ENCODE results near the gene CFDP1. TPM values are rescaled to one million over a fixed set of nuclear protein-coding genes. Genes with fewer than 3 reads are reported as not detected.
A peak's percentile ranks its signal among the peaks of the same experiment; 100 is the strongest.

The CFDP1 gene
- total RNA-seq, 1 donor from 2014 or later = 65.7 TPM

GRCh38 chr16:75247249-75247648 lies 186.1 kb downstream of the CFDP1 start:
- Mint-ChIP-seq H3K27ac (ENCODE audit: unreplicated experiment) (peak overlapping the region; percentile 96), H3K4me1 (ENCODE audit: unreplicated experiment) (peaks cover 65% of the 10 kb centered on the region), H3K27me3 (ENCODE audit: unreplicated experiment) (peaks cover 41% of the 10 kb centered on the region), H3K36me3 (ENCODE audit: low read depth, unreplicated experiment) (peaks cover 21% of the 10 kb centered on the region), H3K9me3 (ENCODE audit: unreplicated experiment) (no peaks in the 10 kb centered on the region), H3K4me3 (ENCODE audit: unreplicated experiment) (peak overlapping the region; percentile 82)
- TF ChIP-seq CTCF (IDR thresholded peaks at IDR 0.05; ENCODE audit: unreplicated experiment) = no peak
- DNase-seq (ENCODE audit: low spot score) = no peak

- H3K9me3 Mint-ChIP-seq (ENCODE audit: unreplicated experiment) = no peaks in the 10 kb centered on the region
- H3K27me3 Mint-ChIP-seq (ENCODE audit: unreplicated experiment) = peaks cover 37% of the 10 kb centered on the region
- TF ChIP-seq CTCF (IDR thresholded peaks at IDR 0.05; ENCODE audit: unreplicated experiment) = no peak
- peak overlapping the region; percentile 96 for H3K27ac Mint-ChIP-seq (ENCODE audit: unreplicated experiment)
- peak overlapping the region; percentile 82 for H3K4me3 Mint-ChIP-seq (ENCODE audit: unreplicated experiment)
- DNase-seq (ENCODE audit: low spot score) = no peak
- H3K4me1 Mint-ChIP-seq (ENCODE audit: unreplicated experiment) = peaks cover 59% of the 10 kb centered on the region
- peaks cover 24% of the 10 kb centered on the region for H3K36me3 Mint-ChIP-seq (ENCODE audit: low read depth, unreplicated experiment)
These were observed 186.6 kb downstream of the CFDP1 start for GRCh38 chr16:75246504-75247205.

- Mint-ChIP-seq H3K27ac (ENCODE audit: unreplicated experiment) (peak overlapping the region; percentile 100), H3K4me1 (ENCODE audit: unreplicated experiment) (peaks cover 61% of the 10 kb centered on the region), H3K9me3 (ENCODE audit: unreplicated experiment) (no peaks in the 10 kb centered on the region), H3K4me3 (ENCODE audit: unreplicated experiment) (peak overlapping the region; percentile 83), H3K36me3 (ENCODE audit: low read depth, unreplicated experiment) (peaks cover 34% of the 10 kb centered on the region), H3K27me3 (ENCODE audit: unreplicated experiment) (peaks cover 36% of the 10 kb centered on the region)
- no peak for TF ChIP-seq CTCF (IDR thresholded peaks at IDR 0.05; ENCODE audit: unreplicated experiment)
- DNase-seq (ENCODE audit: low spot score) = peak; percentile 79
These were observed 188.2 kb downstream of the CFDP1 start for GRCh38 chr16:75244844-75245758.

- peaks cover 37% of the 10 kb centered on the region for H3K36me3 Mint-ChIP-seq (ENCODE audit: low read depth, unreplicated experiment)
- peak overlapping the region; percentile 100 for H3K27ac Mint-ChIP-seq (ENCODE audit: unreplicated experiment)
- no peak for DNase-seq (ENCODE audit: low spot score)
- peaks cover 60% of the 10 kb centered on the region for H3K4me1 Mint-ChIP-seq (ENCODE audit: unreplicated experiment)
- TF ChIP-seq CTCF (IDR thresholded peaks at IDR 0.05; ENCODE audit: unreplicated experiment) = no peak
- H3K27me3 Mint-ChIP-seq (ENCODE audit: unreplicated experiment) = peaks cover 35% of the 10 kb centered on the region
- no peaks in the 10 kb centered on the region for H3K9me3 Mint-ChIP-seq (ENCODE audit: unreplicated experiment)
- H3K4me3 Mint-ChIP-seq (ENCODE audit: unreplicated experiment) = peak overlapping the region; percentile 83
These were observed 189.0 kb downstream of the CFDP1 start for GRCh38 chr16:75244225-75244809.

Other genes with a start within 250 kb of the CFDP1 start
- gene CTRB2, start 226.3 kb downstream of the CFDP1 start, total RNA-seq (ENCODE audit: unreplicated experiment) = not detected
- not detected for gene CTRB1, start 214.5 kb downstream of the CFDP1 start, total RNA-seq (ENCODE audit: unreplicated experiment)
- gene BCAR1, start 181.9 kb downstream of the CFDP1 start, total RNA-seq (ENCODE audit: unreplicated experiment) = 182 TPM
- gene TMEM170A, start 31.2 kb upstream of the CFDP1 start, total RNA-seq (ENCODE audit: unreplicated experiment) = 38.0 TPM
- gene CHST6, start 61.9 kb upstream of the CFDP1 start, total RNA-seq (ENCODE audit: unreplicated experiment) = 5.3 TPM
- 0.13 TPM for gene CHST5, start 102.6 kb upstream of the CFDP1 start, total RNA-seq (ENCODE audit: unreplicated experiment)
- gene TMEM231, start 122.7 kb upstream of the CFDP1 start, total RNA-seq (ENCODE audit: unreplicated experiment) = 14.5 TPM
- gene GABARAPL2, start 132.9 kb upstream of the CFDP1 start, total RNA-seq (ENCODE audit: unreplicated experiment) = 222 TPM
- 137 TPM for gene ADAT1, start 189.8 kb upstream of the CFDP1 start, total RNA-seq (ENCODE audit: unreplicated experiment)
- gene KARS1, start 214.2 kb upstream of the CFDP1 start, total RNA-seq (ENCODE audit: unreplicated experiment) = 161 TPM
- gene TERF2IP, start 214.3 kb upstream of the CFDP1 start, total RNA-seq (ENCODE audit: unreplicated experiment) = 48.0 TPM
- gene CPHXL2, start 243.5 kb upstream of the CFDP1 start, total RNA-seq (ENCODE audit: unreplicated experiment) = not detected